ENCODE results near the gene STIL.
"Not testable (repeated sequence)": the region's sequence is repeated elsewhere in the genome, so short reads cannot be mapped to it uniquely, and the experiment has no call there.

STIL gene

DNA sequence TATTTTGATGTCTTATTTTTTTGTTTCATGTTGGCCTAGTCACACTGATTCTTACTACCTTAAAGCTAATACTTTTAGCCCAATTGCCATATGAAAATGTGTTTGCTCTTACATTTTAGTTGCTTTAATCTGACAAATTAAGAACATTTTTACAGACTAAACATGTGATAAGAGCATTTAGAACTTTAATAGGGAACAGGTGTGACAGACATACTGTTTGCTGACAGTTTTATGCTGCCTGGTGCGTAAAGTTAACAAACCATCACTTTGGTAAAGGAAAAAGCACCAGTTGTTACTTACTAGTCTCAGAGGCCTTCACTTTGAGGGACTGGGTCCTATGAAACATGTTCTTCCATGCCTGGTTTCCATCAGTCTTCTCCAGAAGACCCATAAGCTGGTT lies 34.3 kb upstream of the STIL start:
- Histone ChIP-seq H3K36me3 (ENCODE audit: control insufficient read depth in 1 of 2, insufficient read depth in 2 of 2, low read depth in 1 of 2, low read length in 2 of 2) (peaks cover 7 to 9% of the 10 kb centered on the region in 2 experiments), H3K79me1 (replicated peaks; ENCODE audit: low read length, poor library complexity, severe bottlenecking) (peaks cover 15% of the 10 kb centered on the region), H3K18ac (ENCODE audit: low read depth in 1 of 2, low read length in 2 of 2) (no peak overlapping the region), H3K4me1 (ENCODE audit: control insufficient read depth, insufficient read depth, low read depth, low read length) (peaks cover 6% of the 10 kb centered on the region), H3K14ac (ENCODE audit: low read length in 2 of 2) (no peak overlapping the region), H3K27ac (ENCODE audit: low read length, poor library complexity, severe bottlenecking) (no peak overlapping the region), H3K9ac (ENCODE audit: low read length) (no peak overlapping the region), H3K27me3 (ENCODE audit: control insufficient read depth in 1 of 2, insufficient read depth in 1 of 2, low read length in 2 of 2) (no peaks in the 10 kb centered on the region), H3K4me3 (ENCODE audit: insufficient read depth in 1 of 2, low read depth in 1 of 2, low read length in 2 of 2) (no peak overlapping the region), H2BK5ac (ENCODE audit: low read depth, low read length, poor library complexity, severe bottlenecking) (no peak overlapping the region), H2AK5ac (ENCODE audit: low read length, severe bottlenecking) (no peak overlapping the region), H2AFZ (ENCODE audit: low read depth, low read length) (no peak overlapping the region), H2BK12ac (ENCODE audit: low read length in 2 of 2) (no peak overlapping the region), H3K4ac (ENCODE audit: low read depth in 1 of 2, low read length in 2 of 2) (no peak overlapping the region), H3K4me2 (ENCODE audit: low read length, poor library complexity, severe bottlenecking) (no peak overlapping the region), H3K9me3 (ENCODE audit: control insufficient read depth, low read length) (no peaks in the 10 kb centered on the region), H2BK120ac (ENCODE audit: low read depth, low read length) (no peak overlapping the region), H4K8ac (ENCODE audit: low read length) (no peak overlapping the region), H2BK15ac (ENCODE audit: low read depth, poor library complexity, severe bottlenecking) (no peak overlapping the region), H4K91ac (ENCODE audit: low read length) (no peak overlapping the region), H3K23ac (ENCODE audit: low read length in 2 of 2) (no peak overlapping the region)
- no peak for DNase-seq
- 90% methylated on average over 1 of the region's 1 CpG for WGBS

DNA sequence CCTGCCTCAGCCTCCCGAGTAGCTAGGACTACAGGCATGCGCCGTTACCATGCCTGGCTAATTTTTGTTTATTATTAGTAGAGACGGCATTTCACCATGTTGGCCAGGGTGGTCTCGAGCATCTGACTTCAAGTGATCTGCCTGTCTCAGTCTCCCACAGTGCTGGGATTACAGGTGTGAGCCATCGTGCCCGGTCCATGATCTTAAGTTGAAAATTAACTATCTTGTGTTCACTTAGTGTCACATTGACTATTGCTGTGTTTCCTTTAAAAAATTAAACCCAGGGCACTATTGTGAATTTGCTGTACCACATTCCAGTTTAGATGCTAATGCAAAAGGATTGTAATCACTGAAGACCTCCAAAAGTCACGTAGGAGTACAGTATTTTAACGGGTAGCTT lies 33.8 kb upstream of the STIL start:
- H3K18ac ChIP-seq (ENCODE audit: low read depth in 1 of 2, low read length in 2 of 2), result no peak overlapping the region
- no peak overlapping the region for H3K23ac ChIP-seq (ENCODE audit: low read length in 2 of 2)
- no peak overlapping the region for H3K9ac ChIP-seq (ENCODE audit: low read length)
- no peak overlapping the region for H2BK5ac ChIP-seq (ENCODE audit: low read depth, low read length, poor library complexity, severe bottlenecking)
- H3K4ac ChIP-seq (ENCODE audit: low read depth in 1 of 2, low read length in 2 of 2), result no peak overlapping the region
- no peak overlapping the region for H3K27ac ChIP-seq (ENCODE audit: low read length, poor library complexity, severe bottlenecking)
- peaks cover 7 to 9% of the 10 kb centered on the region in 2 experiments for H3K36me3 ChIP-seq (ENCODE audit: control insufficient read depth in 1 of 2, insufficient read depth in 2 of 2, low read depth in 1 of 2, low read length in 2 of 2)
- H3K4me2 ChIP-seq (ENCODE audit: low read length, poor library complexity, severe bottlenecking), result no peak overlapping the region
- H2BK120ac ChIP-seq (ENCODE audit: low read depth, low read length), result no peak overlapping the region
- no peak overlapping the region for H3K14ac ChIP-seq (ENCODE audit: low read length in 2 of 2)
- no peak for DNase-seq
- no peak overlapping the region for H2BK12ac ChIP-seq (ENCODE audit: low read length in 2 of 2)
- no peaks in the 10 kb centered on the region for H3K27me3 ChIP-seq (ENCODE audit: control insufficient read depth in 1 of 2, insufficient read depth in 1 of 2, low read length in 2 of 2)
- no peak overlapping the region for H4K91ac ChIP-seq (ENCODE audit: low read length)
- H3K79me1 ChIP-seq (replicated peaks; ENCODE audit: low read length, poor library complexity, severe bottlenecking), result peaks cover 15% of the 10 kb centered on the region
- no peak overlapping the region for H2AFZ ChIP-seq (ENCODE audit: low read depth, low read length)
- H2BK15ac ChIP-seq (ENCODE audit: low read depth, poor library complexity, severe bottlenecking), result no peak overlapping the region
- H3K4me1 ChIP-seq (ENCODE audit: control insufficient read depth, insufficient read depth, low read depth, low read length), result peaks cover 6% of the 10 kb centered on the region
- 97% methylated on average over 9 of the region's 9 CpGs for WGBS
- no peaks in the 10 kb centered on the region for H3K9me3 ChIP-seq (ENCODE audit: control insufficient read depth, low read length)
- H4K8ac ChIP-seq (ENCODE audit: low read length), result no peak overlapping the region
- no peak overlapping the region for H3K4me3 ChIP-seq (ENCODE audit: insufficient read depth in 1 of 2, low read depth in 1 of 2, low read length in 2 of 2)
- no peak overlapping the region for H2AK5ac ChIP-seq (ENCODE audit: low read length, severe bottlenecking)

DNA sequence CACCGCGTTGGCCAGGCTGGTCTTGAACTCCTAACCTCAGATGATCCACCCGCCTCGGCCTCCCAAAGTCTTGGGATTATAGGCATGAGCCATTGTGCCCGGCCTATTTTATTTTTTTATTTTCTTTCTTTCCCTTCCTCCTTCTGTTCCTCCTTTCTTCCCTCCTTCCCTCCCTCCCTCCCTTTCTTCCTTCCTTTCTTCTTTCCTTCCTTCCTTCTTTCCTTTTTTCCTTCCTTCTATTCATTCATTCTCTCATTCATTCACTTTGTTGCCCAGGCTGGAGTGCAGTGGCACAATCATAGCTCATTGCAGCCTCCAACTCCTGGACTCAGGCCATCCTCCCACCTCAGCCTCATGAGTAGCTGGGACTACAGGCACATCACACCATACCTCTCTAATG lies 33.0 kb upstream of the STIL start:
- not testable (repeated sequence) for DNase-seq; H3K9me3 ChIP-seq (ENCODE audit: control insufficient read depth, low read length); H3K23ac ChIP-seq (ENCODE audit: low read length in 2 of 2); H2AK5ac ChIP-seq (ENCODE audit: low read length, severe bottlenecking); H4K91ac ChIP-seq (ENCODE audit: low read length); H2AFZ ChIP-seq (ENCODE audit: low read depth, low read length); H4K8ac ChIP-seq (ENCODE audit: low read length); H3K14ac ChIP-seq (ENCODE audit: low read length in 2 of 2); H3K36me3 ChIP-seq (ENCODE audit: control insufficient read depth in 1 of 2, insufficient read depth in 2 of 2, low read depth in 1 of 2, low read length in 2 of 2); H2BK5ac ChIP-seq (ENCODE audit: low read depth, low read length, poor library complexity, severe bottlenecking); H3K4me1 ChIP-seq (ENCODE audit: control insufficient read depth, insufficient read depth, low read depth, low read length); H3K27me3 ChIP-seq (ENCODE audit: control insufficient read depth in 1 of 2, insufficient read depth in 1 of 2, low read length in 2 of 2); H2BK15ac ChIP-seq (ENCODE audit: low read depth, poor library complexity, severe bottlenecking); H3K4ac ChIP-seq (ENCODE audit: low read depth in 1 of 2, low read length in 2 of 2); H3K9ac ChIP-seq (ENCODE audit: low read length); H3K4me3 ChIP-seq (ENCODE audit: insufficient read depth in 1 of 2, low read depth in 1 of 2, low read length in 2 of 2); H3K4me2 ChIP-seq (ENCODE audit: low read length, poor library complexity, severe bottlenecking); H3K18ac ChIP-seq (ENCODE audit: low read depth in 1 of 2, low read length in 2 of 2); H3K27ac ChIP-seq (ENCODE audit: low read length, poor library complexity, severe bottlenecking); H2BK120ac ChIP-seq (ENCODE audit: low read depth, low read length); H2BK12ac ChIP-seq (ENCODE audit: low read length in 2 of 2)
- H3K79me1 ChIP-seq (replicated peaks; ENCODE audit: low read length, poor library complexity, severe bottlenecking), result peaks cover 15% of the 10 kb centered on the region
- WGBS, result 99% methylated on average over 5 of the region's 5 CpGs

DNA sequence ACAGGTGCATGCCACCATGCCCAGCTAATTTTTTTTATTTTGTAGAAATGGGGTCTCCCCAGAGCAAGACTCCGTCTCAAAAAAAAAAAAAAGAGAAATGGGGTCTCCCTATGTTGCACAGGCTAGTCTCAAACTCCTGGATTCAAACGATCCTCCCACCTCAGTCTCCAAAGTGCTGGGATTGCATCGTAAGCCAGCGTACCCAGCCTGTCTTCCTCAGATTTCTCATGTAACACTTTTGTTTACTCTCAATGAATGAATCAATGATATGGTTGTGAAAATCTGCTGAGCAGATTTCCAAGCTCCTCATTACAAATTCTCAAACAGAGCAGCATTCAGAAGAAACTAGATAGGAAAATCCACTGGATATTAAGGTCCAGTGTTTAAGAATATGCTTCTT lies 26.3 kb upstream of the STIL start:
- H3K14ac ChIP-seq (ENCODE audit: low read length in 2 of 2), result no peak overlapping the region
- H2BK120ac ChIP-seq (ENCODE audit: low read depth, low read length), result no peak overlapping the region
- H3K4ac ChIP-seq (ENCODE audit: low read depth in 1 of 2, low read length in 2 of 2), result no peak overlapping the region
- H3K4me2 ChIP-seq (ENCODE audit: low read length, poor library complexity, severe bottlenecking), result no peak overlapping the region
- no peak overlapping the region for H3K27ac ChIP-seq (ENCODE audit: low read length, poor library complexity, severe bottlenecking)
- no peak overlapping the region for H2AK5ac ChIP-seq (ENCODE audit: low read length, severe bottlenecking)
- no peak overlapping the region for H2BK15ac ChIP-seq (ENCODE audit: low read depth, poor library complexity, severe bottlenecking)
- WGBS, result 67% methylated on average over 3 of the region's 4 CpGs
- H3K27me3 ChIP-seq (ENCODE audit: control insufficient read depth in 1 of 2, insufficient read depth in 1 of 2, low read length in 2 of 2), result no peaks in the 10 kb centered on the region
- H2BK5ac ChIP-seq (ENCODE audit: low read depth, low read length, poor library complexity, severe bottlenecking), result no peak overlapping the region
- no peak overlapping the region for H4K8ac ChIP-seq (ENCODE audit: low read length)
- H2AFZ ChIP-seq (ENCODE audit: low read depth, low read length), result no peak overlapping the region
- no peak overlapping the region for H3K4me3 ChIP-seq (ENCODE audit: insufficient read depth in 1 of 2, low read depth in 1 of 2, low read length in 2 of 2)
- H3K23ac ChIP-seq (ENCODE audit: low read length in 2 of 2), result no peak overlapping the region
- H3K79me1 ChIP-seq (replicated peaks; ENCODE audit: low read length, poor library complexity, severe bottlenecking), result peaks cover 2% of the 10 kb centered on the region
- no peak overlapping the region for H3K18ac ChIP-seq (ENCODE audit: low read depth in 1 of 2, low read length in 2 of 2)
- H3K4me1 ChIP-seq (ENCODE audit: control insufficient read depth, insufficient read depth, low read depth, low read length), result peaks cover 7% of the 10 kb centered on the region
- H3K9me3 ChIP-seq (ENCODE audit: control insufficient read depth, low read length), result no peaks in the 10 kb centered on the region
- DNase-seq, result peak; percentile 62
- peaks cover 6 to 7% of the 10 kb centered on the region in 2 experiments for H3K36me3 ChIP-seq (ENCODE audit: control insufficient read depth in 1 of 2, insufficient read depth in 2 of 2, low read depth in 1 of 2, low read length in 2 of 2)
- no peak overlapping the region for H4K91ac ChIP-seq (ENCODE audit: low read length)
- no peak overlapping the region for H2BK12ac ChIP-seq (ENCODE audit: low read length in 2 of 2)
- H3K9ac ChIP-seq (ENCODE audit: low read length), result no peak overlapping the region
